Effector memory CD8-positive, alpha-beta T cell (primary cell): Measurements from ENCODE around the gene METTL8.
A peak's percentile ranks its signal among the peaks of the same experiment; 100 is the strongest.
"Not testable (repeated sequence)": the region's sequence is repeated elsewhere in the genome, so short reads cannot be mapped to it uniquely, and the experiment has no call there.

Source experiments
- ATAC-seq: fragments of 150-1000 bp; cut with Tn5 transposase; replicated peaks from 2 replicates; pipeline ENCODE4 v1.10.0; 2021; ENCODE audit warnings: mild to moderate bottlenecking, moderate library complexity
- DNase-seq, 3 experiments: peaks; one replicate each; pipeline ENCODE4 v3.0.0; 2021
- H3K27ac Mint-ChIP-seq, 2 donors: one replicate each; pipeline ENCODE4 v1.8.0; 2022; ENCODE audit warnings: mild to moderate bottlenecking in 2 of 2, mixed read lengths in 2 of 2, moderate library complexity in 2 of 2
- H3K27me3 Mint-ChIP-seq, 2 donors: one replicate each; pipeline ENCODE4 v1.8.0; 2022; ENCODE audit warnings: mixed read lengths in 2 of 2
- H3K36me3 Mint-ChIP-seq: one replicate; pipeline ENCODE4 v1.8.0; 2022; ENCODE audit warnings: mild to moderate bottlenecking, moderate library complexity, mixed read lengths; ENCODE audit not compliant: insufficient read depth
- H3K4me1 Mint-ChIP-seq, 2 donors: one replicate each; pipeline ENCODE4 v1.8.0; 2022; ENCODE audit warnings: low read depth in 2 of 2, mixed read lengths in 2 of 2
- H3K4me3 Mint-ChIP-seq, 2 donors: one replicate each; pipeline ENCODE4 v1.8.0; 2022; ENCODE audit warnings: mild to moderate bottlenecking in 2 of 2, mixed read lengths in 2 of 2, moderate library complexity in 2 of 2
- H3K9me3 Mint-ChIP-seq, 2 donors: one replicate each; pipeline ENCODE4 v1.8.0; 2022; ENCODE audit warnings: mixed read lengths in 2 of 2

Gene METTL8

GRCh38 chr2:171382175-171382574 lies 51.6 kb downstream of the METTL8 start:
- not testable (repeated sequence) for H3K27me3 Mint-ChIP-seq, DNase-seq, ATAC-seq, H3K27ac Mint-ChIP-seq, H3K4me3 Mint-ChIP-seq, H3K36me3 Mint-ChIP-seq
- Mint-ChIP-seq H3K9me3 (peaks cover 0 to 10% of the 10 kb centered on the region in 2 donors), H3K4me1 (peaks cover 8 to 11% of the 10 kb centered on the region in 2 donors)

- not testable (repeated sequence) for H3K4me3 Mint-ChIP-seq, H3K27ac Mint-ChIP-seq, DNase-seq, H3K36me3 Mint-ChIP-seq, ATAC-seq, H3K27me3 Mint-ChIP-seq, H3K4me1 Mint-ChIP-seq
- H3K9me3 Mint-ChIP-seq = peaks cover 13 to 14% of the 10 kb centered on the region in 2 donors
Observed at GRCh38 chr2:171377852-171378251, 55.9 kb downstream of the METTL8 start.

GRCh38 chr2:171367692-171368091 lies 66.1 kb downstream of the METTL8 start:
- Mint-ChIP-seq H3K4me3 (no peak overlapping the region), H3K27ac (no peak overlapping the region), H3K27me3 (no peaks in the 10 kb centered on the region), H3K9me3 (peaks cover 5 to 13% of the 10 kb centered on the region in 2 donors), H3K36me3 (no peaks in the 10 kb centered on the region), H3K4me1 (no peaks in the 10 kb centered on the region)
- DNase-seq = no peak
- no peak for ATAC-seq

- Mint-ChIP-seq H3K4me3 (no peak overlapping the region), H3K27ac (no peak overlapping the region), H3K27me3 (no peaks in the 10 kb centered on the region), H3K4me1 (peaks cover 0 to 4% of the 10 kb centered on the region in 2 donors), H3K36me3 (no peaks in the 10 kb centered on the region), H3K9me3 (peaks cover 5 to 13% of the 10 kb centered on the region in 2 donors)
- ATAC-seq (no peak), DNase-seq (no peak)
Observed at GRCh38 chr2:171365778-171366177, 68.0 kb downstream of the METTL8 start.

- Mint-ChIP-seq H3K4me1 (peaks cover 0 to 4% of the 10 kb centered on the region in 2 donors), H3K27ac (no peak overlapping the region), H3K9me3 (peaks cover 5 to 13% of the 10 kb centered on the region in 2 donors), H3K27me3 (no peaks in the 10 kb centered on the region), H3K4me3 (no peak overlapping the region), H3K36me3 (no peaks in the 10 kb centered on the region)
- no peak for ATAC-seq
- no peak for DNase-seq
Observed at GRCh38 chr2:171365232-171365631, 68.6 kb downstream of the METTL8 start.

GRCh38 chr2:171362396-171362795 lies 71.4 kb downstream of the METTL8 start:
- peaks cover 5 to 13% of the 10 kb centered on the region in 2 donors for H3K9me3 Mint-ChIP-seq

GRCh38 chr2:171360905-171361304 lies 72.9 kb downstream of the METTL8 start:
- Mint-ChIP-seq H3K4me1 (peaks cover 0 to 4% of the 10 kb centered on the region in 2 donors), H3K4me3 (no peak overlapping the region), H3K9me3 (peaks cover 2 to 5% of the 10 kb centered on the region in 2 donors), H3K27me3 (no peaks in the 10 kb centered on the region), H3K27ac (no peak overlapping the region), H3K36me3 (peaks cover 4% of the 10 kb centered on the region)
- no peak for ATAC-seq
- no peak for DNase-seq

More at GRCh38 chr2:171362396-171362795, 71.4 kb downstream of the METTL8 start:
- ATAC-seq = no peak
- no peak overlapping the region for H3K27ac Mint-ChIP-seq
- H3K4me1 Mint-ChIP-seq = peaks cover 0 to 4% of the 10 kb centered on the region in 2 donors
- no peak overlapping the region for H3K4me3 Mint-ChIP-seq
- DNase-seq = no peak
- no peaks in the 10 kb centered on the region for H3K27me3 Mint-ChIP-seq
- H3K36me3 Mint-ChIP-seq = peaks cover 4% of the 10 kb centered on the region

GRCh38 chr2:171353746-171354145 lies 80.0 kb downstream of the METTL8 start:
- H3K27me3 Mint-ChIP-seq, H3K4me1 Mint-ChIP-seq, ATAC-seq, DNase-seq, H3K36me3 Mint-ChIP-seq, H3K9me3 Mint-ChIP-seq, H3K27ac Mint-ChIP-seq, H3K4me3 Mint-ChIP-seq: not testable (repeated sequence)

GRCh38 chr2:171348056-171348455 lies 85.7 kb downstream of the METTL8 start:
- Mint-ChIP-seq H3K36me3 (peaks cover 2% of the 10 kb centered on the region), H3K27me3 (no peaks in the 10 kb centered on the region), H3K4me1 (peaks cover 8 to 11% of the 10 kb centered on the region in 2 donors), H3K27ac (peak overlapping the region in 1 of 2 donors; percentile 64), H3K4me3 (no peak overlapping the region), H3K9me3 (peaks cover 0 to under 1% of the 10 kb centered on the region in 2 donors)
- ATAC-seq = no peak
- DNase-seq = no peak

- Mint-ChIP-seq H3K9me3 (no peaks in the 10 kb centered on the region), H3K27ac (peak overlapping the region in 1 of 2 donors; percentile 64), H3K4me1 (peaks cover 8 to 11% of the 10 kb centered on the region in 2 donors), H3K27me3 (no peaks in the 10 kb centered on the region), H3K36me3 (peaks cover 2% of the 10 kb centered on the region), H3K4me3 (no peak overlapping the region)
- ATAC-seq (no peak), DNase-seq (no peak)
Observed at GRCh38 chr2:171347591-171348032, 86.2 kb downstream of the METTL8 start.

GRCh38 chr2:171346723-171347557 lies 86.8 kb downstream of the METTL8 start:
- no peak for DNase-seq
- Mint-ChIP-seq H3K27me3 (no peaks in the 10 kb centered on the region), H3K4me1 (peaks cover 8 to 11% of the 10 kb centered on the region in 2 donors), H3K9me3 (no peaks in the 10 kb centered on the region), H3K36me3 (no peaks in the 10 kb centered on the region), H3K27ac (no peak overlapping the region), H3K4me3 (no peak overlapping the region)
- no peak for ATAC-seq

- DNase-seq (no peak), ATAC-seq (no peak)
- Mint-ChIP-seq H3K27me3 (no peaks in the 10 kb centered on the region), H3K9me3 (no peaks in the 10 kb centered on the region), H3K36me3 (no peaks in the 10 kb centered on the region), H3K4me3 (no peak overlapping the region), H3K27ac (no peak overlapping the region), H3K4me1 (peaks cover 8 to 11% of the 10 kb centered on the region in 2 donors)
Observed at GRCh38 chr2:171345971-171346722, 87.6 kb downstream of the METTL8 start.

- H3K27ac Mint-ChIP-seq = no peak overlapping the region
- H3K4me3 Mint-ChIP-seq = no peak overlapping the region
- ATAC-seq = no peak
- no peaks in the 10 kb centered on the region for H3K36me3 Mint-ChIP-seq
- no peaks in the 10 kb centered on the region for H3K9me3 Mint-ChIP-seq
- peaks cover 8 to 11% of the 10 kb centered on the region in 2 donors for H3K4me1 Mint-ChIP-seq
- DNase-seq = no peak
- no peaks in the 10 kb centered on the region for H3K27me3 Mint-ChIP-seq
Observed at GRCh38 chr2:171344182-171344581, 89.6 kb downstream of the METTL8 start.
